ENCODE data around the gene OR10X1.

- TF ChIP-seq ZBTB21 (CRISPR knock-in tag; IDR thresholded peaks at IDR 0.05; ENCODE audit: borderline replicate concordance) (no peak), CTCF (IDR thresholded peaks at IDR 0.05) (no peak), CBFB (CRISPR knock-in tag; IDR thresholded peaks at IDR 0.05; ENCODE audit: low read depth) (no peak), JUN (CRISPR knock-in tag; IDR thresholded peaks at IDR 0.05) (no peak), NR3C1 (CRISPR knock-in tag; conservative IDR thresholded peaks at IDR 0.05; ENCODE audit: low read depth) (no peak)
These were observed 9.2 kb downstream of the OR10X1 start, which contains the start of gene OR6P1 for GRCh38 chr1:158570480-158570879.

Measured in WTC11 (cell line).